H1 (cell line): ENCODE data around the gene FHIT. TPM values are rescaled to one million over a fixed set of nuclear protein-coding genes. Genes with fewer than 3 reads are reported as not detected.

Experiments used
- CTCF ChIA-PET: fragments of 300-600 bp; sonication (Branson Sonifier 250); formaldehyde crosslinking; loops from one replicate; lab custom pipeline; 2021; ENCODE audit not compliant: partially characterized antibody; lab: Charles Lee
- POLR2A ChIA-PET: fragments of 300-600 bp; sonication (Branson Sonifier 250); formaldehyde crosslinking; loops from one replicate; lab custom pipeline; 2021; ENCODE audit warnings: inconsistent platforms; ENCODE audit not compliant: partially characterized antibody; lab: Charles Lee
- DNase-seq, 2 experiments: peaks; one replicate each; pipeline versions ENCODE4 v3.0.0 to v3.0.0-alpha.2; 2010 to 2022; ENCODE audit warnings: low spot score in 2 of 2, low read depth in 1 of 2, mixed read lengths in 1 of 2
- FAIRE-seq: peaks from 2 replicates; lab custom pipeline; 2011; peaks lifted over from hg19 to GRCh38; lab: Jason Lieb, UNC
- H2AFZ ChIP-seq: 2 replicates; pipeline ENCODE4 v1.8.1; 2012; ENCODE audit warnings: low read length, inconsistent platforms
- H2AK5ac ChIP-seq: 2 replicates; pipeline ENCODE4 v1.6.1; 2013; ENCODE audit warnings: low read depth, low read length
- H2BK120ac ChIP-seq: replicated peaks from 2 replicates; pipeline ENCODE3; 2013; ENCODE audit warnings: low read depth, low read length, inconsistent platforms
- H2BK12ac ChIP-seq: 2 replicates; pipeline ENCODE4 v1.6.1; 2013; ENCODE audit warnings: low read depth, low read length
- H2BK15ac ChIP-seq: 2 replicates; pipeline ENCODE4 v1.6.1; 2013; ENCODE audit warnings: low read length
- H2BK20ac ChIP-seq: 2 replicates; pipeline ENCODE4 v1.6.1; 2013; ENCODE audit warnings: low read length
- H2BK5ac ChIP-seq: 2 replicates; pipeline ENCODE4 v1.6.1; 2013; ENCODE audit warnings: low read depth, low read length
- H3K14ac ChIP-seq: 2 replicates; pipeline ENCODE4 v1.6.1; 2013; ENCODE audit warnings: inconsistent platforms; ENCODE audit not compliant: insufficient read length
- H3K18ac ChIP-seq: 2 replicates; pipeline ENCODE4 v1.6.1; 2013; ENCODE audit warnings: low read length; ENCODE audit errors: extremely low read depth
- H3K23ac ChIP-seq: 2 replicates; pipeline ENCODE4 v1.6.1; 2013; ENCODE audit warnings: inconsistent platforms; ENCODE audit not compliant: insufficient read length
- H3K23me2 ChIP-seq: 2 replicates; pipeline ENCODE4 v1.6.1; 2013; ENCODE audit warnings: low read depth, low read length
- H3K27ac ChIP-seq: 2 replicates; pipeline ENCODE4 v1.6.1; 2011; ENCODE audit warnings: low read depth, low read length, inconsistent platforms
- H3K27me3 ChIP-seq, 4 experiments: replicated peaks in 1 of 4; 1 replicate in 1 of 4; 2 replicates in 3 of 4; pipeline versions ENCODE4 v1.6.1 to v1.8.1; 2011 to 2013; ENCODE audit warnings: low read length in 3 of 4, mild to moderate bottlenecking in 3 of 4, inconsistent platforms in 2 of 4, mixed read lengths in 2 of 4, moderate library complexity in 1 of 4; ENCODE audit not compliant: control insufficient read depth in 3 of 4, insufficient read depth in 3 of 4; ENCODE audit errors: extremely low read depth in 1 of 4
- H3K36me3 ChIP-seq, 4 experiments: 2 replicates each; pipeline versions ENCODE4 v1.6.1 to v1.8.1; 2011 to 2013; ENCODE audit warnings: mild to moderate bottlenecking in 4 of 4, low read length in 3 of 4, moderate library complexity in 2 of 4, control low read depth in 1 of 4, inconsistent platforms in 1 of 4; ENCODE audit not compliant: insufficient read depth in 4 of 4, control insufficient read depth in 2 of 4
- H3K4ac ChIP-seq: replicated peaks from 2 replicates; pipeline ENCODE3; 2013; ENCODE audit warnings: low read length, low read depth, mixed read lengths, inconsistent platforms; ENCODE audit not compliant: insufficient read length
- H3K4me1 ChIP-seq, 4 experiments: replicated peaks in 1 of 4; 1 replicate in 1 of 4; 2 replicates in 3 of 4; pipeline versions ENCODE4 v1.6.1 to v1.8.1; 2011 to 2013; ENCODE audit warnings: low read length in 3 of 4, inconsistent platforms in 2 of 4, mixed read lengths in 1 of 4; ENCODE audit not compliant: insufficient read depth in 4 of 4, control insufficient read depth in 3 of 4
- H3K4me2 ChIP-seq, 2 experiments: 2 replicates each; pipeline versions ENCODE4 v1.6.1 to v1.8.1; 2011 to 2013; ENCODE audit warnings: low read depth in 2 of 2, low read length in 2 of 2, control low read depth in 1 of 2, inconsistent platforms in 1 of 2, mild to moderate bottlenecking in 1 of 2; ENCODE audit not compliant: insufficient read depth in 1 of 2
- H3K4me3 ChIP-seq, 4 experiments: fragments of 200-600, 300-600 bp in 1 of 4; sonication (generic), shearing (Covaris generic), sonication (Bioruptor Twin) in 1 of 4; 2 replicates each; pipeline versions ENCODE4 v1.5.1 to v1.8.1; 2011 to 2016; ENCODE audit warnings: low read length in 4 of 4, low read depth in 3 of 4, control low read depth in 2 of 4, inconsistent platforms in 2 of 4, mild to moderate bottlenecking in 2 of 4, mixed read lengths in 1 of 4, moderate library complexity in 1 of 4; ENCODE audit not compliant: insufficient read depth in 2 of 4; ENCODE audit errors: extremely low read depth in 1 of 4
- H3K56ac ChIP-seq: replicated peaks from 2 replicates; pipeline ENCODE3; 2013; ENCODE audit warnings: low read depth, mild to moderate bottlenecking, mixed read lengths, low read length, inconsistent platforms; ENCODE audit not compliant: insufficient read length
- H3K79me1 ChIP-seq: 2 replicates; pipeline ENCODE4 v1.6.1; 2013; ENCODE audit warnings: low read depth, low read length, control low read depth
- H3K79me2 ChIP-seq, 2 experiments: 2 replicates each; pipeline versions ENCODE4 v1.6.1 to v1.8.1; 2012 to 2013; ENCODE audit warnings: low read length in 2 of 2, mild to moderate bottlenecking in 2 of 2, inconsistent platforms in 1 of 2; ENCODE audit not compliant: insufficient read depth in 2 of 2, control insufficient read depth in 1 of 2
- H3K9ac ChIP-seq, 4 experiments: replicated peaks in 1 of 4; 1 replicate in 1 of 4; 2 replicates in 3 of 4; pipeline versions ENCODE4 v1.6.1 to v1.8.1; 2011 to 2013; ENCODE audit warnings: low read depth in 3 of 4, low read length in 3 of 4, control low read depth in 2 of 4, mild to moderate bottlenecking in 2 of 4, moderate library complexity in 2 of 4, inconsistent platforms in 1 of 4; ENCODE audit errors: extremely low read depth in 1 of 4
- H3K9me3 ChIP-seq, 2 experiments: 2 replicates each; pipeline versions ENCODE4 v1.6.1 to v1.8.1; 2012 to 2013; ENCODE audit warnings: mild to moderate bottlenecking in 2 of 2, moderate library complexity in 2 of 2, control low read depth in 1 of 2, inconsistent platforms in 1 of 2, low read depth in 1 of 2, low read length in 1 of 2, mixed read lengths in 1 of 2; ENCODE audit not compliant: insufficient read depth in 2 of 2
- H4K20me1 ChIP-seq, 2 experiments: replicated peaks in 1 of 2; 2 replicates each; pipeline versions ENCODE3 to v1.8.1; 2011 to 2013; ENCODE audit warnings: inconsistent platforms in 2 of 2, low read length in 2 of 2, mild to moderate bottlenecking in 1 of 2; ENCODE audit not compliant: insufficient read depth in 2 of 2, control insufficient read depth in 1 of 2
- H4K5ac ChIP-seq: 2 replicates; pipeline ENCODE4 v1.6.1; 2013; ENCODE audit warnings: low read length, low read depth, mixed read lengths, inconsistent platforms; ENCODE audit not compliant: insufficient read length
- H4K8ac ChIP-seq: 2 replicates; pipeline ENCODE4 v1.8.0; 2013; ENCODE audit warnings: mild to moderate bottlenecking, moderate library complexity, low read length, inconsistent platforms; ENCODE audit not compliant: insufficient read depth; ENCODE audit errors: extremely low read depth
- H4K91ac ChIP-seq: replicated peaks from 2 replicates; pipeline ENCODE3; 2013; ENCODE audit warnings: low read length, mixed read lengths, inconsistent platforms; ENCODE audit not compliant: insufficient read length
- CTBP2 ChIP-seq: IDR thresholded peaks from 2 replicates; pipeline ENCODE4 v1.7.0; 2011; ENCODE audit warnings: borderline replicate concordance, mild to moderate bottlenecking, moderate library complexity, mixed read lengths, low read length; ENCODE audit not compliant: insufficient read depth, insufficient read length
- RFX5 ChIP-seq: IDR thresholded peaks from 2 replicates; pipeline ENCODE4 v1.6.1; 2011; ENCODE audit warnings: low read depth, low read length, improper control_type of control experiment, borderline replicate concordance
- SAP30 ChIP-seq: fragments of 300-600 bp; sonication (generic); IDR thresholded peaks from 2 replicates; pipeline ENCODE4 v1.7.1; 2012; ENCODE audit warnings: low read length, moderate library complexity, mild to moderate bottlenecking, inconsistent platforms; ENCODE audit not compliant: insufficient read depth, insufficient replicate concordance
- SIX5 ChIP-seq: IDR thresholded peaks from 2 replicates; pipeline ENCODE4 v1.6.1; 2011; ENCODE audit warnings: mild to moderate bottlenecking, low read depth, low read length
- WGBS, 2 experiments: shearing (Covaris generic) in 1 of 2; methylation state at CpG; one replicate each; pipeline versions ENCODE4 v1.1.6 to v1.1.7; 2013 to 2015; ENCODE audit warnings: low lambda C conversion rate in 2 of 2, mixed read lengths in 2 of 2, inconsistent platforms in 1 of 2, low coverage in 1 of 2, missing lambda C conversion rate in 1 of 2; ENCODE audit not compliant: insufficient replicate concordance in 2 of 2, insufficient coverage in 1 of 2, insufficient read length in 1 of 2; ENCODE audit errors: extremely low coverage in 1 of 2, missing lambda C conversion rate in 1 of 2; 5-methylcytosine and 5-hydroxymethylcytosine counted together
- polyA plus RNA-seq, 7 experiments: library from polyadenylated mRNA; depleted of rRNA in 3 of 7; stranded (reverse) in 5 of 7; unstranded in 2 of 7; fragments of >200 nt in 5 of 7; fragments of 200-250 nt in 2 of 7; gene quantifications; 1 replicate in 5 of 7; 2 replicates in 1 of 7; 4 replicates in 1 of 7; pipeline versions ENCODE4 v1.2.1 to v1.2.3, GENCODE V29; 2011 to 2013; ENCODE audit warnings: missing spikeins in 2 of 7, mixed read lengths in 2 of 7
- total RNA-seq: library from RNA; stranded (reverse); fragmentation: NEBNext Ultra II Directional; extraction: Animal tissue kit (Norgen Biotek cat#: 25700); gene quantifications from 2 replicates; pipeline ENCODE4 v1.2.1, GENCODE V29; 2021
- TF ChIP-seq, protein P1 (sequence below): IDR thresholded peaks from 2 replicates; pipeline ENCODE4 v1.6.1; 2011; ENCODE audit warnings: low read depth, mild to moderate bottlenecking, low read length; ENCODE audit not compliant: insufficient read depth

The FHIT gene
- total and polyA plus RNA-seq, 2 of the 8 experiments (the other 6 are each of a cell fraction or from before 2014, with no cell fraction given), result 1.2 to 3.2 TPM

- POLR2A ChIA-PET, result no interaction called here
Measured at GRCh38 chr3:61264281-61264680, 13.0 kb upstream of the FHIT start.

More at GRCh38 chr3:61264281-61264680, 13.0 kb upstream of the FHIT start:
- FAIRE-seq (no peak), DNase-seq (no peak)
- Histone ChIP-seq H4K5ac (no peak overlapping the region), H2BK12ac (no peak overlapping the region), H3K9me3 (no peaks in the 10 kb centered on the region), H3K27me3 (no peaks in the 10 kb centered on the region), H3K23ac (no peak overlapping the region), H3K4me1 (0 out of 7 replicates have a peak, but pooled peaks cover 0 to 2% (median 0%) of the 10 kb centered on the region in 4 experiments), H4K91ac (no peak overlapping the region), H2BK120ac (no peak overlapping the region), H3K27ac (no peak overlapping the region), H3K23me2 (no peaks in the 10 kb centered on the region), H3K56ac (no peak overlapping the region), H4K8ac (no peak overlapping the region), H3K4ac (no peak overlapping the region), H3K4me3 (no peak overlapping the region), H3K79me2 (no peaks in the 10 kb centered on the region), H2AK5ac (no peak overlapping the region), H2BK5ac (no peak overlapping the region), H4K20me1 (no peaks in the 10 kb centered on the region), H3K9ac (no peak overlapping the region), H2BK20ac (no peak overlapping the region), H3K4me2 (no peak overlapping the region), H2BK15ac (no peak overlapping the region), H2AFZ (no peak overlapping the region), H3K14ac (no peak overlapping the region), H3K79me1 (no peaks in the 10 kb centered on the region), H3K36me3 (no peaks in the 10 kb centered on the region), H3K18ac (no peak overlapping the region)
- WGBS, 2 experiments, result 100% methylated on average over 2 of the region's 2 CpGs; no CpG with 5 or more reads in 1 of the 2 experiments
- CTCF ChIA-PET, result interaction anchor here (1.0 kb wide), 1 partner anchor 105 kb away, joined by 3 read pairs; no protein-coding TSS in a partner anchor
- TF ChIP-seq, protein P1, sequence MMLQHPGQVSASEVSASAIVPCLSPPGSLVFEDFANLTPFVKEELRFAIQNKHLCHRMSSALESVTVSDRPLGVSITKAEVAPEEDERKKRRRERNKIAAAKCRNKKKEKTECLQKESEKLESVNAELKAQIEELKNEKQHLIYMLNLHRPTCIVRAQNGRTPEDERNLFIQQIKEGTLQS, result no peak
- no peak for TF ChIP-seq SAP30
- no peak for TF ChIP-seq RFX5
- no peak for TF ChIP-seq SIX5
- TF ChIP-seq CTBP2, result no peak
